Activated T-cell treated with anti-CD3 and anti-CD28 coated beads for 1 hour (primary cell): Measurements from ENCODE around the gene PDE8A.
"Not testable (repeated sequence)": the region's sequence is repeated elsewhere in the genome, so short reads cannot be mapped to it uniquely, and the experiment has no call there.

Experiments used
- DNase-seq: peaks from one replicate; pipeline ENCODE4 v3.0.0-alpha.2; 2020; ENCODE audit warnings: low read depth

The PDE8A gene

GRCh38 chr15:85131915-85132314 lies 150.3 kb downstream of the PDE8A start:
- DNase-seq: no peak

GRCh38 chr15:85133709-85134108 lies 152.1 kb downstream of the PDE8A start:
- DNase-seq: no peak

GRCh38 chr15:85137489-85138168 lies 156.0 kb downstream of the PDE8A start:
- DNase-seq: no peak

GRCh38 chr15:85139391-85139790 lies 157.7 kb downstream of the PDE8A start:
- DNase-seq: no peak

GRCh38 chr15:85141726-85142125 lies 160.1 kb downstream of the PDE8A start:
- no peak for DNase-seq

GRCh38 chr15:85142312-85142711 lies 160.7 kb downstream of the PDE8A start:
- no peak for DNase-seq

- no peak for DNase-seq
These were observed 167.9 kb downstream of the PDE8A start for GRCh38 chr15:85149465-85150129.

- DNase-seq: no peak
These were observed 168.4 kb downstream of the PDE8A start for GRCh38 chr15:85150130-85150480.

GRCh38 chr15:85151145-85151544 lies 169.5 kb downstream of the PDE8A start:
- no peak for DNase-seq

- DNase-seq: no peak
These were observed 170.2 kb downstream of the PDE8A start for GRCh38 chr15:85151861-85152260.

GRCh38 chr15:85154061-85154460 lies 172.4 kb downstream of the PDE8A start:
- no peak for DNase-seq

- no peak for DNase-seq
These were observed 173.7 kb downstream of the PDE8A start for GRCh38 chr15:85155360-85155759.

- no peak for DNase-seq
These were observed 174.2 kb downstream of the PDE8A start for GRCh38 chr15:85155857-85156256.

- DNase-seq: no peak
These were observed 175.7 kb downstream of the PDE8A start for GRCh38 chr15:85157344-85157743.

GRCh38 chr15:85162237-85162636 lies 180.6 kb downstream of the PDE8A start:
- no peak for DNase-seq

GRCh38 chr15:85164841-85165466 lies 183.3 kb downstream of the PDE8A start:
- DNase-seq: no peak

GRCh38 chr15:85167568-85167967 lies 185.9 kb downstream of the PDE8A start:
- DNase-seq: no peak

GRCh38 chr15:85168642-85169173 lies 187.1 kb downstream of the PDE8A start:
- DNase-seq: peak; percentile 26

- DNase-seq: no peak
These were observed 190.1 kb downstream of the PDE8A start for GRCh38 chr15:85171736-85172135.

GRCh38 chr15:85172846-85173490 lies 191.3 kb downstream of the PDE8A start:
- no peak for DNase-seq

GRCh38 chr15:85173630-85174029 lies 192.0 kb downstream of the PDE8A start:
- not testable (repeated sequence) for DNase-seq

- no peak for DNase-seq
These were observed 192.9 kb downstream of the PDE8A start for GRCh38 chr15:85174521-85174920.

- DNase-seq: not testable (repeated sequence)
These were observed 195.4 kb downstream of the PDE8A start for GRCh38 chr15:85177042-85177515.
